ENCODE results near the gene KDM4B.

DNA sequence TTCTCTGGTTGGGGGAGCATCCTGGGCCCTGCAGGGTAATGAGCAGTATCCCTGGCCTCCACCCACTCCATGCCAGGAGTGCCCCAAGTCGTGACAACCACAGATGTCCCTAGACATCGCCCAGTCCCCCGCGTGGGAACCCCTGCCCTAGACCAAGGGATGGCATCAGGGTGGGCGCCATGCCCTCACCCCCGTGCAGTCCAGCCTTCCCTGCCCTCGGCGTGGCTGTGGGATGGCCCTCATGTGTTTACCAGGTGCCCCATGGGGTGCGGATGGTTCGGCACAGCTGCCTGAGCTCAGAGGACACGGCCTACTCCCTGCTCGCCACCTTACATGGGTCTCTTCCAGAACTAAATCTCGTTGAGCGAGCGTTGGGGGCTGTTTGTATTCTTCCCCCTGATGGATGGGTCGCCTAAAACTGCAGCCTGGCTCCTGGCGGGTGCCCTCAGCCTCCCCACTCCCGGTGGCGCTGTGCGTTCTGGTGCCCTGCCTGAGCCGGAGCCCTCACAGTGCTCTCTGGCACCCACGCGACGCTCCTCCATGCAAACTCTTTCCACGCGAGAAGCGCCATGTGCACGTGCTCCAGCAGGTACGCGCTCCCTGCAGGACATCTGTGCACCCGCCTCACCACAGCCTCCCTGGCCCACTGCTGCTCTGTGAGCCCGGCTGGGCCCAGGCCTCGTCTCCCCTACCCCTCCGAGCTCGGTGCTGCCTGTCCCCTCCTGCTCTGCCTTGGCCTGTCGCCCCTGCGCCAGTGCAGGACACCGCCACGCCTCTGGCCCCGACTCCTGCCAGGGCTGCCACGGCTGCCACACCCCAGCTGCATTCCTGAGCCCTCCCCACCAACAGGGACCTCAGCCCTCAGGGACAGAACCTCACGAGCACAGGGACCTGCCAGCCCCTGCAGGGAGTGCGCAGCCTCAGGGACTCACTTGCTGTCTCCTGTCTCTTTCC, 145.0 kb downstream of the KDM4B start:
- TF ChIP-seq, protein P1, sequence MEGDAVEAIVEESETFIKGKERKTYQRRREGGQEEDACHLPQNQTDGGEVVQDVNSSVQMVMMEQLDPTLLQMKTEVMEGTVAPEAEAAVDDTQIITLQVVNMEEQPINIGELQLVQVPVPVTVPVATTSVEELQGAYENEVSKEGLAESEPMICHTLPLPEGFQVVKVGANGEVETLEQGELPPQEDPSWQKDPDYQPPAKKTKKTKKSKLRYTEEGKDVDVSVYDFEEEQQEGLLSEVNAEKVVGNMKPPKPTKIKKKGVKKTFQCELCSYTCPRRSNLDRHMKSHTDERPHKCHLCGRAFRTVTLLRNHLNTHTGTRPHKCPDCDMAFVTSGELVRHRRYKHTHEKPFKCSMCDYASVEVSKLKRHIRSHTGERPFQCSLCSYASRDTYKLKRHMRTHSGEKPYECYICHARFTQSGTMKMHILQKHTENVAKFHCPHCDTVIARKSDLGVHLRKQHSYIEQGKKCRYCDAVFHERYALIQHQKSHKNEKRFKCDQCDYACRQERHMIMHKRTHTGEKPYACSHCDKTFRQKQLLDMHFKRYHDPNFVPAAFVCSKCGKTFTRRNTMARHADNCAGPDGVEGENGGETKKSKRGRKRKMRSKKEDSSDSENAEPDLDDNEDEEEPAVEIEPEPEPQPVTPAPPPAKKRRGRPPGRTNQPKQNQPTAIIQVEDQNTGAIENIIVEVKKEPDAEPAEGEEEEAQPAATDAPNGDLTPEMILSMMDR (IDR thresholded peaks at IDR 0.05): no peak
- TF ChIP-seq EZH2 (IDR thresholded peaks at IDR 0.05; ENCODE audit: borderline replicate concordance, insufficient read depth, low read depth, low read length, poor library complexity, severe bottlenecking): no peak

Measured in B cell (primary cell).